Rectal smooth muscle tissue (tissue), 1 donor: ENCODE results near the gene FNDC3B.

Source experiments
- H3K27ac ChIP-seq: one replicate; pipeline ENCODE4 v1.7.0; 2013; ENCODE audit warnings: low read depth, low read length, inconsistent platforms
- H3K27me3 ChIP-seq: one replicate; pipeline ENCODE4 v1.7.0; 2013; ENCODE audit warnings: low read length; ENCODE audit not compliant: control insufficient read depth, insufficient read depth
- H3K36me3 ChIP-seq: one replicate; pipeline ENCODE4 v1.7.0; 2013; ENCODE audit warnings: low read length; ENCODE audit not compliant: control insufficient read depth, insufficient read depth
- H3K4me1 ChIP-seq: one replicate; pipeline ENCODE4 v1.7.0; 2013; ENCODE audit warnings: low read length; ENCODE audit not compliant: control insufficient read depth, insufficient read depth
- H3K4me3 ChIP-seq: one replicate; pipeline ENCODE4 v1.7.0; 2013; ENCODE audit warnings: low read length
- H3K9ac ChIP-seq: one replicate; pipeline ENCODE4 v1.7.0; 2013; ENCODE audit warnings: low read length

Gene FNDC3B

DNA sequence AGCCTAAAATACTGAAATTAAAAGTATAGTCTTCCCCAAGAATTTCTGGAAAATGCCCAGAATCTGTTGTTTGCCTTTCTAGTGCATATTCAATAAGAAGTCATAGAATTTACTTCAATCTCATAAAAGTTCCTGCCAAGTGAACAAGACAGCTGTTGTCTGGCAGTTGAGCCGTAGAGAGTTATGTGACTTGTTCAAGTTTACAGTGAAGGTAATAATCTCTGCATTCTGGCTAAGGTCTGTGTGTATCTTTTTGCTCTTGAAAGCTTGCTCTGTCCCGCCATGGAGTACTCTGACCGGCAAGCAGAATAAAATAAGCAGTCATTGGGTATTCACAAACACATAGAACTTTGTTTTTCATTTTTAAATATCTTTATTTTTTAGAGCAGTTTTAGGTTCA, 331.0 kb downstream of the FNDC3B start:
- H3K9ac ChIP-seq = no peak overlapping the region
- no peaks in the 10 kb centered on the region for H3K4me1 ChIP-seq
- H3K27me3 ChIP-seq = no peaks in the 10 kb centered on the region
- H3K4me3 ChIP-seq = no peak overlapping the region
- no peak overlapping the region for H3K27ac ChIP-seq
- peaks cover 5% of the 10 kb centered on the region for H3K36me3 ChIP-seq

DNA sequence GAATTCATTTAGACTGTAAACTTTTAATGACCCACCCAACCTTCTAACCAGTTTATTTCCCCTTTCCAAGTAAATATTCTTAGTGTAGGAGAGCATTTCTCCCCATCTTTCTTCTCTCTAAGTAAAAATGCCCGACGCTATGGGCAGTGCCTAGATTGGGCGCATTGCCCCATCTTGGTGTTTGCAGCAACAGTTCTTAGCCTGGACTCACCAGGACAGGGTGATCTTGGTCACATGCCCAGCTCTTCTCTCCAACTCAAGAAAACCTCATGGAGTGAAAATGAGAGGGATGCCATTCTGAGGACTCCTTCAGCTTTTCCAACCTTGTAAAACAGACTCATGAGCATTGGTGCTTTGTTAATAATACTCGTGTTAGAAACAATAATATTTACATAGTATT, 332.2 kb downstream of the FNDC3B start:
- H3K36me3 ChIP-seq = peaks cover 3% of the 10 kb centered on the region
- H3K27ac ChIP-seq = no peak overlapping the region
- H3K4me1 ChIP-seq = no peaks in the 10 kb centered on the region
- H3K9ac ChIP-seq = no peak overlapping the region
- H3K4me3 ChIP-seq = no peak overlapping the region
- no peaks in the 10 kb centered on the region for H3K27me3 ChIP-seq

DNA sequence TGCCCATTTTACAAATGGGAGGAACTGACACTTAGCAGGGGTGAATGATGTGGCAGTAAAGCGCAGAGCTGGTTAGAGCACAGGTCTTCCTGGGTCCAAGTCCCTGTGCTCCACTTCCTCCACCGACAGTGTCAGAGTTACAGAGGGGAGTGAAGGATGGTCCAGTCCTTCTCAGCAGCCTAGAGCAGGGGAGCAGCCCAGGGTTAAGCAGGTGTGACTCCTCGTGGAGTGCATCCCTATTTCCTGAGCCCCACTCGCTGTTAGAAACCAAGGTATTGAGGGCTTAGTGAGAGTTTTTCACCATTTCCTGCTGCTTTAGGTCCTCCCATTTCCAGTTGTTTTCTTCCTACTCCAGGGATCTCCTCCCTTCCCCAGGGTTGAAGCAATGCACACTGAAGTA, 333.5 kb downstream of the FNDC3B start:
- no peaks in the 10 kb centered on the region for H3K4me1 ChIP-seq

DNA sequence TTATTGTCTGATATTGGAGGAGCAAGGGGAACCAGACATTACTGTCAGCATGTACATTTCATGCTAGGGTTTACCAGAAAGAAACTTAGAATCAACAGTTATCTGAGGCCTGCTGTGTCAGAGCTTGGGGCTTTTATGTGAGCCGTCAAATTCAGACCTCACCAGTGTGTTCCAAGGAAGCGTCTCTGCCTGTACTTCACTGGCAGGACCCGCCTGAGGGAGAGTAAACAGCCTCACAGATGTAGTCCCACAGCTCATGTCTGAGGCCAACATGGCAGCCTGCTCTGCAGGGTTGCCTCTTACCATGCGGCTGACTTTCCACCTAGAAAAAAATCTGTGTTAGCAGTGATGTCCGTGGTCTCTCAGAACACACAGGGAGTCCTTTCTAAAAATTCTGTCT, 334.5 kb downstream of the FNDC3B start:
- Histone ChIP-seq H3K9ac (no peak overlapping the region), H3K27me3 (no peaks in the 10 kb centered on the region), H3K4me3 (no peak overlapping the region), H3K27ac (no peak overlapping the region), H3K36me3 (peaks cover 5% of the 10 kb centered on the region), H3K4me1 (no peaks in the 10 kb centered on the region)

More for the DNA sequence above, 333.5 kb downstream of the FNDC3B start:
- Histone ChIP-seq H3K27me3 (no peaks in the 10 kb centered on the region), H3K4me3 (no peak overlapping the region), H3K36me3 (no peaks in the 10 kb centered on the region), H3K27ac (no peak overlapping the region), H3K9ac (no peak overlapping the region)

DNA sequence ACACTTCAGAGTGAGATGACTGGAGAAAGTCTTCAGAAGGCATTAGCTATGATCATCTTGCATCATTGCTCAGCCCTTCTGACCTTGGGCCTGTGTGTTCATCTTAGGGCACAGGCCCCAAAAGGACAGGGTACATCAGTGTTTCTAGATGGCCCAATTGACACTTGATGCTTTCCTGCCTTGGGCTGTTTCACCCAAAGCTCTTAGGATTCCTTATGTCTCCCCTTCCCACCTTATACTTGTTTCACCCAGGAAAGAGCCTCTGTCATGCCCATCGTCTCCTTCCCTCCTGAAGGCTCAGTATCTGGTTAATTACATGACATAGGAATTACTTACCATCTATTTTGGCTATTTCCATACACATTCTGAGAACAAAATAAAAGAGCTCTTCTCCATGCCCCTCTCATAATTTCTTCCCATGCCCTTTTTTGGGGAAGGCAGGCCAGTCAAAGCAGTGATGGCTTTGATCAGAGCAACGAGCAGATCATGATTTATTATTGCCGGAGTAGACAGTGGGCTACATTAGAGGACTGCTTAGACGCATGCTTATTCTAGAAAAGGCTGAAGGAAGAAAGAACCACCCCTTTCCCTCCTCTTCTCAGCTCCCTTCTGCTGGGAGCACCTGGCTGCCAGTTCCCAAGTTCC, 335.9 kb downstream of the FNDC3B start:
- H3K27me3 ChIP-seq = no peaks in the 10 kb centered on the region
- no peak overlapping the region for H3K27ac ChIP-seq
- no peak overlapping the region for H3K4me3 ChIP-seq
- peaks cover 17% of the 10 kb centered on the region for H3K36me3 ChIP-seq
- no peak overlapping the region for H3K9ac ChIP-seq
- no peaks in the 10 kb centered on the region for H3K4me1 ChIP-seq

DNA sequence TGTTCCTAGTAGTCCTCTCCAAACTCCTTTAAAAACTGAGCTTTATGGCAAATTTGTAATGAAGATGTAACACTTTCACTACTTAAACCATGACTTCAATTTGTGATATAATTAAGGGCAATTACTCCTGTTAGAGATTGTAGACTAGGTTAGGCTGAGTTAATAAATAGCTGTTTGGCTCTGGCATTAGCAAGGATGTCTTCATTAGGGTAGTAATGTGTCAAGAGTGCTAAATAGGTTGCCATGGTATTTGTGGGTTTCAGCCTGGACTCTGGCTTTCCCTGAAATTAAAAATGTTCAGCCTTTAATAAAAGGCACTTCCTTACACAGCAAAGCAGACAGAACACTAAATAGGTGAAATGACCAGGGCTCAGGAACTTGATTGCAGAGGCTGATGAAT, 337.0 kb downstream of the FNDC3B start:
- Histone ChIP-seq H3K27me3 (no peaks in the 10 kb centered on the region), H3K4me3 (no peak overlapping the region), H3K9ac (no peak overlapping the region), H3K27ac (no peak overlapping the region), H3K36me3 (peaks cover 22% of the 10 kb centered on the region), H3K4me1 (no peaks in the 10 kb centered on the region)

DNA sequence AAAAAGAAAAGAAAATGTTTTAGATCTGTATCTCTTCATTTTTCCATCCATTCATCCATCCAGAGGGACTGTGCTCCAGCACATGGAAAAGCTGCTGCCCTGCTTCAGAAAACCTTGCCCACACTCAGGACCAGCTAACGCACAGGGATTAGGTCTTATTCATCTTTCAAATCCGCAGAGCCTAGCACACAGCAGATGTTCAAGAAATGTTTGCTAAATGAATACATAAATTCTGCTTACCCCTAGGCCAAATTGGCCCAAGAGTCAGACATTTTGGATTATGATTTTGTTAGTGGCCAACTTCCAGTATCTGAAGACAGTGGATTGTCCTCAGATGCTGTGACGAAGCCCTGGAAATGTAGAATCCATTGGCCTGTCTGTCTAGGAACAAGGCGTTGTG, 337.5 kb downstream of the FNDC3B start:
- Histone ChIP-seq H3K27me3 (no peaks in the 10 kb centered on the region), H3K27ac (no peak overlapping the region), H3K36me3 (peaks cover 22% of the 10 kb centered on the region), H3K4me3 (no peak overlapping the region), H3K9ac (no peak overlapping the region), H3K4me1 (no peaks in the 10 kb centered on the region)

DNA sequence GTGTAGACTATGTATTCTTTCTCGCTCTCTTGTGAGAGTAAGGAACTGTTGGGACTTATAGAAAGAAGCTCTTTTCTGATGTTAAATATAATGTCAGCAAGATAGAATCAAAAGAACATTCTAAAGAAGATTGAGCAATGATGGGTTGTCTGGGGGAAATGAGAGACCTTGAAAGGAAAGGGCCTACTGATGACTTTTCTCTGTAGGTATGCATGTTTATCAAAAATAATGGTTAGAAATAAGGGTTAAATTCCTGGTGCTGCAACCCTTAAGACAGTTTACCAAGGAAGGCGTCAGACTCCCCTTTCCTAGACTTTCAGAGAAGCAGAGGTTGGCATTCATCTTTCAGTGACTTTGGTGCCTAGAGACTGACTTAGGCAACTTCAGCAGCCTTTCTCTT, 339.1 kb downstream of the FNDC3B start:
- Histone ChIP-seq H3K27ac (no peak overlapping the region), H3K9ac (no peak overlapping the region), H3K27me3 (no peaks in the 10 kb centered on the region), H3K4me3 (no peak overlapping the region), H3K4me1 (no peaks in the 10 kb centered on the region), H3K36me3 (peaks cover 22% of the 10 kb centered on the region)

DNA sequence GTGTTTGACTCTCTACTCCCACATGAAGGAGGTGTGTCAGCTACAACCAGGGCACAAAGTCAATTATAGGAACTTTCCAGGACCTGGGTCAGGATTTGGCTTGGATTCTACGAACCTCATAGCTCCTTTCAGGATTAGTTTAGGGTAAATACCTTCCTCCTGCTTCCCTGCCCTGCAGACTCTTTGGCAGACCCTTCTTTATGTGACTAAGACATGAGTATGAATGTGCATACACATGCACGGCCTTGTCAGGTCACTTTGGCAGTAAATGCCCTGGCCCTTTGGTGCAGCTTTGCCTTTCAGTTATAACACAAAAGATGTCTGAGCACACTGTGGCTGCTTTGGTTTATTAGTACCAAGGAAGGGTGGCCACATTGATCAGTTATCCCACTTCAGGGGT, 340.0 kb downstream of the FNDC3B start:
- H3K4me1 ChIP-seq = no peaks in the 10 kb centered on the region
- no peak overlapping the region for H3K4me3 ChIP-seq
- peaks cover 22% of the 10 kb centered on the region for H3K36me3 ChIP-seq

DNA sequence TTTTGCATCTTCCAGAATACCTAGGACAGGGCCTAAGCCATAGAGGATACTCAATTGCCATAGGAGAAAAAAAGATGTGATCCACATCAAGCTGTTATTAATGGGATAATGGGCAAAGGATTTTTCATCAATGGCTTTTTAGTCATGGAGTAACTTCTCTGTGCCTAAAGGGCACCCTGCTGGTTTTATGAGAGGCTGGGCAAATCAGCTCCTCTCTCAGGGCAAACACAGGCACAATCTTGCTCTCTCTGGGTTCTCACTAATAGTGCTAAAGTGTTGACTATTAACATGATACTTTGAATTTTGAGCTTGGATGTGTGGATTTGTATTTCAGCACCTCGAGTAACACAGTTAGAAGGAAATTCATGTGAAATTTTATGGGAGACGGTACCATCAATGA, 341.3 kb downstream of the FNDC3B start:
- H3K9ac ChIP-seq = no peak overlapping the region
- H3K27ac ChIP-seq = no peak overlapping the region
- no peaks in the 10 kb centered on the region for H3K4me1 ChIP-seq
- H3K4me3 ChIP-seq = no peak overlapping the region
- peaks cover 22% of the 10 kb centered on the region for H3K36me3 ChIP-seq
- no peaks in the 10 kb centered on the region for H3K27me3 ChIP-seq

More for the DNA sequence above, 340.0 kb downstream of the FNDC3B start:
- Histone ChIP-seq H3K9ac (no peak overlapping the region), H3K27me3 (no peaks in the 10 kb centered on the region), H3K27ac (no peak overlapping the region)

DNA sequence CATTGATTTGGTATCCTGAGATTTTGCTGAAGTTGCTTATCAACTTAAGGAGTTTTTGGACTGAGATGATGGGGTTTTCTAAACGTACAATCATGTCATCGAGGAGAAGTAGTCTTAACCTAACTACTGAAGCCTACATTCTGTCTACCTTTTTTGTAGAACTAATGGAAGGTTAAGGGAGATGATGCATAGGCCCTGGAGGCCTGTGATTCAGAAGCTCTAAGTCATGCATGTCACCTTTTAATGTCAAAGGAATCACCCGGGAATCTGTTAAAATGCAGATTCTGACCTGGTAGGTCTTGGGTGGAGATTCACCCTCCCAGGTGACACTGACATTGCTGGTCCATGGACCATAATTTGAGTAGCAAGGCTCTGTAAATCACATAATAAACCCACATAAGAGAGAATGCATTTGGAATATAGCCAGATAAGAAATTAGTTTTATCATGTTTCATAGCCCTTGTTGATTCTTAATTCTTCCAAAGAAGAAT, 344.0 kb downstream of the FNDC3B start:
- no peaks in the 10 kb centered on the region for H3K27me3 ChIP-seq
- H3K27ac ChIP-seq = no peak overlapping the region
- no peaks in the 10 kb centered on the region for H3K4me1 ChIP-seq
- H3K4me3 ChIP-seq = no peak overlapping the region
- no peak overlapping the region for H3K9ac ChIP-seq
- peaks cover 22% of the 10 kb centered on the region for H3K36me3 ChIP-seq

DNA sequence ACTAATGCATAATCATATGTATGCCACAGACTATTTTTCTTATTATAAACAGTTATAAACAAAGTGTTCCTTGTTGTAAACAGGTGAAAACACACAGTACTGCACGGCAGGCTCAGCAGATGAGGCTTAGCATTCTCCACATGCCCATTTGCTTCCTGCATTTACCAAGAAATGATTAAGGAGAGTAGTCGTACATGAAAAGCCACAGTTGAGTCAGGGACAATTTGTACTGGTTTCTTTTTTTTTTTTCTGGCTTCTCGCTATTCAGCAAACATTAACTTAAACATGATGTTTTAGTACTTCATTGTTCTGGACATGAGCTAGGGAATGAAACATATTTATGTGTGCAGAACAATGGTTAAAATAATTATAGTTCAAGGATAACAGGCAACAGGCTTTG, 345.5 kb downstream of the FNDC3B start:
- no peak overlapping the region for H3K4me3 ChIP-seq
- H3K36me3 ChIP-seq = peaks cover 7% of the 10 kb centered on the region
- no peaks in the 10 kb centered on the region for H3K4me1 ChIP-seq
- no peaks in the 10 kb centered on the region for H3K27me3 ChIP-seq
- H3K27ac ChIP-seq = no peak overlapping the region
- H3K9ac ChIP-seq = no peak overlapping the region

DNA sequence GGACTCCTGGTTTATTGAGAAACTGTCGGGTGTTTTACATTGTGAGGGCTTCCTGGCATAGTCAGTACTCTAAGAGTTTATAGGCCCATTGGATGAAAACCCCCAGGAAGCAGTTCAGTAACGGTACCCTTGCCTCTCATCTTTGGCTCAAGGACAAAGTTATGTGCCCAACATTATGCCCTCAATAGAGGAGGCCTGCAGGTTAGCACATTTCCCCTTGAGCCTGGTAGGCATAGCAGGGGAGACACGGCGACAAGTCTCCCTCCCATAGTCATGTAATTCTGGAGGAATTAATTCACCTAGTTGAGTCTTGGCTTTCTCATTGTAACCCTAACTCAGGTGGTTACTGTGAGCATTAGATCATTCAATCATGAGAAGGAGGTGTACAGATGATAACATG, 348.4 kb downstream of the FNDC3B start:
- Histone ChIP-seq H3K27ac (no peak overlapping the region), H3K4me1 (peaks cover 4% of the 10 kb centered on the region), H3K4me3 (no peak overlapping the region), H3K9ac (no peak overlapping the region), H3K36me3 (no peaks in the 10 kb centered on the region), H3K27me3 (no peaks in the 10 kb centered on the region)
